Activated CD8-positive, alpha-beta T cell treated with anti-CD3 and anti-CD28 coated beads for 36 hours (primary cell): ENCODE measurements around the gene OR52E2. TPM values are rescaled to one million over a fixed set of nuclear protein-coding genes. Genes with fewer than 3 reads are reported as not detected.

Source experiments
- ATAC-seq: fragments of 200-7000 bp; cut with Tn5 transposase; one replicate; pipeline ENCODE4 v1.10.0; 2021; ENCODE audit warnings: mild to moderate bottlenecking, moderate library complexity
- CTCF ChIA-PET: fragments of 350-600 bp; sonication (Branson Sonifier 250); formaldehyde crosslinking; loops from one replicate; lab custom pipeline; 2021; ENCODE audit warnings: antibody characterized with exemption; lab: Charles Lee
- POLR2A ChIA-PET: fragments of 350-600 bp; sonication (Branson Sonifier 250); formaldehyde crosslinking; loops from one replicate; lab custom pipeline; 2021; ENCODE audit warnings: antibody characterized with exemption; lab: Charles Lee
- DNase-seq: peaks from one replicate; pipeline ENCODE4 v3.0.0-alpha.2; 2020
- H3K27ac Mint-ChIP-seq: one replicate; pipeline ENCODE4 v1.8.0; 2021; ENCODE audit warnings: mild to moderate bottlenecking, mixed read lengths
- H3K27me3 Mint-ChIP-seq: one replicate; pipeline ENCODE4 v1.8.0; 2021; ENCODE audit warnings: mixed read lengths
- H3K36me3 Mint-ChIP-seq: one replicate; pipeline ENCODE4 v1.8.0; 2021; ENCODE audit warnings: low read depth, mixed read lengths
- H3K4me1 Mint-ChIP-seq: one replicate; pipeline ENCODE4 v1.8.0; 2021; ENCODE audit warnings: low read depth, mixed read lengths
- H3K4me3 Mint-ChIP-seq: one replicate; pipeline ENCODE4 v1.8.0; 2021; ENCODE audit warnings: mild to moderate bottlenecking, moderate library complexity, mixed read lengths
- H3K9me3 Mint-ChIP-seq: one replicate; pipeline ENCODE4 v1.8.0; 2021; ENCODE audit warnings: mixed read lengths
- intact Hi-C: fragments of 100-400 bp; cut with micrococcal nuclease; formaldehyde crosslinking; loops from one replicate; pipeline ENCODE4 v1.10.0; 2022
- total RNA-seq, 2 experiments: library from RNA; stranded (reverse); gene quantifications; one replicate each; pipeline ENCODE4 v1.2.3, GENCODE V29; 2021
- TF ChIP-seq, protein P1 (sequence below): fragments of 200-600 bp; IDR thresholded peaks from one replicate; pipeline ENCODE4 v1.8.0; 2022; ENCODE audit warnings: antibody characterized with exemption, mild to moderate bottlenecking

OR52E2 gene
- total RNA-seq, 2 experiments from 2014 or later = not detected

DNA sequence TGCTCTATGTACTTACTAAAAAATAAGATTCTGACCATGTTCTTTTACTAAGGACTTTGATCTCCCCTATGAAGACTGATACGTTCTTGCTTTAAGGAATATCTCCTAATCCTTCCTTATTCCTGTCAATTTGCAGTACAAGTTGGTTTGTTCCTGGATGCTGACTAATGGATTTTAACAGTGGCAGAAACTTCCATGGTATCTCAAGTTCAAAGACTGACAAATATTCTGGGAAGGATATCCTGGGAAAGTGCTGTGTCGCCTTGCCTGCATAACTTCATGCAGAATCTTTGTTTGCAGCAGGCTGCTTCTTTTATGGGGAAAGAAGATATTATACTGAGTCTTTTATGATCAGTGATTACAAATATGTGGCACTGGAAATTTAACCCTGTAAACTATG lies 21.5 kb downstream of the OR52E2 start:
- Mint-ChIP-seq H3K9me3 (no peaks in the 10 kb centered on the region), H3K4me3 (no peak overlapping the region), H3K27ac (no peak overlapping the region), H3K4me1 (no peaks in the 10 kb centered on the region), H3K36me3 (no peaks in the 10 kb centered on the region), H3K27me3 (no peaks in the 10 kb centered on the region)
- TF ChIP-seq, protein P1, sequence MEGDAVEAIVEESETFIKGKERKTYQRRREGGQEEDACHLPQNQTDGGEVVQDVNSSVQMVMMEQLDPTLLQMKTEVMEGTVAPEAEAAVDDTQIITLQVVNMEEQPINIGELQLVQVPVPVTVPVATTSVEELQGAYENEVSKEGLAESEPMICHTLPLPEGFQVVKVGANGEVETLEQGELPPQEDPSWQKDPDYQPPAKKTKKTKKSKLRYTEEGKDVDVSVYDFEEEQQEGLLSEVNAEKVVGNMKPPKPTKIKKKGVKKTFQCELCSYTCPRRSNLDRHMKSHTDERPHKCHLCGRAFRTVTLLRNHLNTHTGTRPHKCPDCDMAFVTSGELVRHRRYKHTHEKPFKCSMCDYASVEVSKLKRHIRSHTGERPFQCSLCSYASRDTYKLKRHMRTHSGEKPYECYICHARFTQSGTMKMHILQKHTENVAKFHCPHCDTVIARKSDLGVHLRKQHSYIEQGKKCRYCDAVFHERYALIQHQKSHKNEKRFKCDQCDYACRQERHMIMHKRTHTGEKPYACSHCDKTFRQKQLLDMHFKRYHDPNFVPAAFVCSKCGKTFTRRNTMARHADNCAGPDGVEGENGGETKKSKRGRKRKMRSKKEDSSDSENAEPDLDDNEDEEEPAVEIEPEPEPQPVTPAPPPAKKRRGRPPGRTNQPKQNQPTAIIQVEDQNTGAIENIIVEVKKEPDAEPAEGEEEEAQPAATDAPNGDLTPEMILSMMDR = no peak
- no peak for DNase-seq
- CTCF ChIA-PET = no interaction called here
- POLR2A ChIA-PET = no interaction called here
- no peak for ATAC-seq
- intact Hi-C loops = no loop called here

DNA sequence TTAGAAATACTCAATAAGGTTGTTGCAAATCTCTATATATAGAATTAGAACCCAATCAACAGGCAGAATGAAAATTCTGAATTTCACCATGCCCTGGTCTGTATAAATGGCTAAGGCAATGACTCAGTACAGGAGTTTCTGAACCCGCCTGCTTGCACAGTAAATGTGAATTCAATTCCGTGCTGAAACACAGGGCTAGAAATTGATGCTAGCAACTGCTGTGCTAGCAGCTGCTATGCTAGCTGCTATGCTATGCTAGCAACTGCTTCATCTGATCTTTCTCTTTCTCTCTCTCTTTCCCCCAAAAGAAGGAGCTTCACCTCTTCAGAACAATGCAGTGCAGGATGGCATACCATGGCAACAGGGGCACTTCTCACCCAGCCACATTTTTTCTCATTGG lies 22.8 kb downstream of the OR52E2 start:
- no peak overlapping the region for H3K27ac Mint-ChIP-seq
- no peaks in the 10 kb centered on the region for H3K9me3 Mint-ChIP-seq
- TF ChIP-seq, protein P1 = no peak
- ATAC-seq = no peak
- no peaks in the 10 kb centered on the region for H3K4me1 Mint-ChIP-seq
- no peak for DNase-seq
- ChIA-PET POLR2A (no interaction called here), CTCF (no interaction called here)
- no peaks in the 10 kb centered on the region for H3K27me3 Mint-ChIP-seq
- H3K36me3 Mint-ChIP-seq = no peaks in the 10 kb centered on the region
- no peak overlapping the region for H3K4me3 Mint-ChIP-seq
- intact Hi-C loops = no loop called here

DNA sequence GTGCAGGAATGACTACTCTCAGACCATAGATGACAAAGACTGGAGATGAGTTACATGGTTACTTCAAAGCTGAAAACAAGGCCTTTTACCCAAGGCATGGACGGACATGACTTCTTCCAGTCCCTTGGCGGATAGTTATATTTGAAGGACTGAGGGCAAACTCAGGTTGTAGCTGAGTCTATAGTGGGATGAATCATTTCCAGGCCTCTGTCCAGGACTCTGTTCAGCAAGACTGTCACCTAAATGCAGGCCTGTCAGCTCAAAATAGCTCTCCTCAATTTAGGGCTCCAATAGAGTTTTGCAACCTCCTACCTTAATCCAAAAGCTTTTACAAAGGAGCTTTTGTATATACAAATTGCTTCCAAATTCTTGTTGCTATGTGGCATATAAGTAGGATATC lies 37.4 kb downstream of the OR52E2 start:
- CTCF ChIA-PET = interaction anchor here (0.6 to 1.1 kb wide), 2 partner anchors 395 to 825 kb away, joined by 3 read pairs; no protein-coding TSS in a partner anchor
- TF ChIP-seq, protein P1 = no peak
- Mint-ChIP-seq H3K4me3 (no peak overlapping the region), H3K27ac (no peak overlapping the region), H3K27me3 (no peaks in the 10 kb centered on the region), H3K4me1 (no peaks in the 10 kb centered on the region), H3K36me3 (no peaks in the 10 kb centered on the region), H3K9me3 (peaks cover 15% of the 10 kb centered on the region)
- DNase-seq = no peak
- intact Hi-C loops = no loop called here
- POLR2A ChIA-PET = no interaction called here
- no peak for ATAC-seq

DNA sequence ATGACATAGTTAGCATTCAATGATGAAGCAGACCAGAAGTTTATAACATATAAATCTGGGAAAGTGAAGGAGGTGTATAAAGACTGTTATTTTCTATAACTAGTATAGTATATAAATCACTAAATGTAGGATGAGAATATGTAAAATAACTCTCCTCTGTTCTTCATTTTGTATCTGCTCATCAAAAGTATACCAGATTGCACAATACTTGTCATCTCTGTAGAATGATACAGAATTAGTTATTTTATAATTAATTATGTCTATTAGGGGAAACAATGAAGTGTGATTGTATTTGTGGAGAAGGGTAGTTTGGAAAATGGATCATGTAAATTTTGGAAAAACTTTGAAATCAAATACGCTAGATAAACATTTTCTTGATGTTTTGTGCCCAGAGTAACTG lies 46.4 kb downstream of the OR52E2 start:
- no peaks in the 10 kb centered on the region for H3K4me1 Mint-ChIP-seq
- intact Hi-C loops = no loop called here
- no peak overlapping the region for H3K27ac Mint-ChIP-seq
- no peaks in the 10 kb centered on the region for H3K9me3 Mint-ChIP-seq
- ATAC-seq = no peak
- POLR2A ChIA-PET = no interaction called here
- H3K4me3 Mint-ChIP-seq = no peak overlapping the region
- peaks cover 2% of the 10 kb centered on the region for H3K27me3 Mint-ChIP-seq
- no peak for DNase-seq
- no peaks in the 10 kb centered on the region for H3K36me3 Mint-ChIP-seq
- TF ChIP-seq, protein P1 = no peak
- CTCF ChIA-PET = no interaction called here

DNA sequence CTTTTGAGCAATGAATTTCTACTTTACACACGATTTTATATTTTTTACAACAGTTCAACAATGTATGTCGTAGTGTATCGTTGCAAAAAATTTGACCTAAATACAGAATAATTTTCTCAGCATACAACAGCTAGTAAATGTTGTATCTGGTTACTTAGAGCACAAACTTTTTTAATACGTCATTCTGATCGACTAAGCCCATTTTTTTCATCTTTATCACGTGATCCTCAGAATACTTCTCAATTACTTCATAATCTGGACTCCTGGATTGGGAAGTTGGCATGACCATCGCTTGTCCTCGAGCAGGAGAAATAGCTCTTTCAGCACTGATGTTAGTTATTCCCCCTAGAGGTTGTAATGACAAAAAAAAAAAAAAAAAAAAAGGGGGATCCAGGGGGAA lies 48.2 kb downstream of the OR52E2 start:
- POLR2A ChIA-PET = no interaction called here
- ATAC-seq = no peak
- TF ChIP-seq, protein P1 = no peak
- Mint-ChIP-seq H3K27me3 (peaks cover 2% of the 10 kb centered on the region), H3K36me3 (no peaks in the 10 kb centered on the region), H3K9me3 (no peaks in the 10 kb centered on the region), H3K4me1 (no peaks in the 10 kb centered on the region), H3K27ac (no peak overlapping the region), H3K4me3 (no peak overlapping the region)
- DNase-seq = no peak
- CTCF ChIA-PET = no interaction called here
- intact Hi-C loops = no loop called here

Other genes with a start within 250 kb of the OR52E2 start
- gene OR51F2, start 238.3 kb downstream of the OR52E2 start, total RNA-seq = not detected
- not detected for gene OR51S1, start 210.4 kb downstream of the OR52E2 start, total RNA-seq
- gene OR51T1, start 177.7 kb downstream of the OR52E2 start, total RNA-seq = not detected
- not detected for gene OR51A7, start 155.8 kb downstream of the OR52E2 start, total RNA-seq
- gene OR51G2, start 140.3 kb downstream of the OR52E2 start, total RNA-seq = not detected
- not detected for gene OR51G1, start 135.3 kb downstream of the OR52E2 start, total RNA-seq
- gene OR51A4, start 112.0 kb downstream of the OR52E2 start, total RNA-seq = not detected
- gene OR51A2, start 103.9 kb downstream of the OR52E2 start, total RNA-seq = not detected
- not detected for gene OR51L1, start 64.8 kb downstream of the OR52E2 start, total RNA-seq
- gene OR52J3, start 13.1 kb downstream of the OR52E2 start, total RNA-seq = not detected
- gene OR52E1, start 9.9 kb upstream of the OR52E2 start, total RNA-seq = not detected
- gene OR52A5, start 78.7 kb upstream of the OR52E2 start, total RNA-seq = not detected
- gene OR52A1, start 95.1 kb upstream of the OR52E2 start, total RNA-seq = not detected
- not detected for gene OR51V1, start 141.1 kb upstream of the OR52E2 start, total RNA-seq
- not detected for gene HBB, start 167.4 kb upstream of the OR52E2 start, total RNA-seq
- not detected for gene HBD, start 174.9 kb upstream of the OR52E2 start, total RNA-seq
- not detected for gene HBG1, start 190.2 kb upstream of the OR52E2 start, total RNA-seq
- not detected for gene HBG2, start 195.2 kb upstream of the OR52E2 start, total RNA-seq
- not detected for gene HBE1, start 210.3 kb upstream of the OR52E2 start, total RNA-seq
- gene OR51B4, start 242.3 kb upstream of the OR52E2 start, total RNA-seq = not detected